H1 (cell line): ENCODE results near the gene MREG.

Experiments
- CEBPB ChIP-seq: IDR thresholded peaks from 2 replicates; pipeline ENCODE4 v1.6.1; 2012; ENCODE audit warnings: low read depth, low read length
- CHD2 ChIP-seq: IDR thresholded peaks from 2 replicates; pipeline ENCODE4 v1.6.1; 2012; ENCODE audit warnings: low read length, improper control_type of control experiment
- EZH2 ChIP-seq: fragments of 200-600 bp; sonication (generic); IDR thresholded peaks from 2 replicates; pipeline ENCODE4 v1.7.1; 2012; ENCODE audit warnings: low read depth, mild to moderate bottlenecking, moderate library complexity, low read length, inconsistent platforms; ENCODE audit not compliant: severe bottlenecking
- JUND ChIP-seq: IDR thresholded peaks from 2 replicates; pipeline ENCODE4 v1.6.1; 2011; ENCODE audit warnings: mild to moderate bottlenecking, improper control_type of control experiment, low read length
- PHF8 ChIP-seq: fragments of 200-600 bp; sonication (generic); conservative IDR thresholded peaks from 2 replicates; pipeline ENCODE4 v1.7.1; 2012; ENCODE audit warnings: low read depth, mild to moderate bottlenecking, inconsistent platforms, low read length, moderate library complexity
- POLR2AphosphoS5 ChIP-seq: IDR thresholded peaks from 2 replicates; pipeline ENCODE4 v1.6.1; 2011; ENCODE audit warnings: low read depth, low read length
- SIRT6 ChIP-seq: IDR thresholded peaks from one replicate; pipeline ENCODE4 v1.7.1; 2012; ENCODE audit warnings: low read length, inconsistent platforms
- SRF ChIP-seq: IDR thresholded peaks from 2 replicates; pipeline ENCODE4 v1.6.1; 2011; ENCODE audit warnings: mild to moderate bottlenecking, low read depth, low read length, moderate library complexity
- SUZ12 ChIP-seq: fragments of 200-600 bp; sonication (generic); IDR thresholded peaks from 2 replicates; pipeline ENCODE4 v1.6.1; 2012; ENCODE audit warnings: mild to moderate bottlenecking, inconsistent platforms, low read length, moderate library complexity, mixed read lengths
- TF ChIP-seq, protein P1 (sequence below), 3 experiments: IDR thresholded peaks; 1 replicate in 2 of 3; 2 replicates in 1 of 3; pipeline versions ENCODE4 v1.5.1 to v1.6.1; 2011; ENCODE audit warnings: low read length in 3 of 3, mild to moderate bottlenecking in 3 of 3, inconsistent platforms in 2 of 3, low read depth in 1 of 3, moderate library complexity in 1 of 3; ENCODE audit not compliant: insufficient read depth in 1 of 3; ENCODE audit errors: control extremely low read depth in 1 of 3
- TF ChIP-seq, protein P2 (sequence below): IDR thresholded peaks from 2 replicates; pipeline ENCODE4 v1.6.1; 2011; ENCODE audit warnings: low read length, improper control_type of control experiment

GRCh38 chr2:215914054-215914776, 99.1 kb downstream of the MREG start:
- TF ChIP-seq, protein P1, sequence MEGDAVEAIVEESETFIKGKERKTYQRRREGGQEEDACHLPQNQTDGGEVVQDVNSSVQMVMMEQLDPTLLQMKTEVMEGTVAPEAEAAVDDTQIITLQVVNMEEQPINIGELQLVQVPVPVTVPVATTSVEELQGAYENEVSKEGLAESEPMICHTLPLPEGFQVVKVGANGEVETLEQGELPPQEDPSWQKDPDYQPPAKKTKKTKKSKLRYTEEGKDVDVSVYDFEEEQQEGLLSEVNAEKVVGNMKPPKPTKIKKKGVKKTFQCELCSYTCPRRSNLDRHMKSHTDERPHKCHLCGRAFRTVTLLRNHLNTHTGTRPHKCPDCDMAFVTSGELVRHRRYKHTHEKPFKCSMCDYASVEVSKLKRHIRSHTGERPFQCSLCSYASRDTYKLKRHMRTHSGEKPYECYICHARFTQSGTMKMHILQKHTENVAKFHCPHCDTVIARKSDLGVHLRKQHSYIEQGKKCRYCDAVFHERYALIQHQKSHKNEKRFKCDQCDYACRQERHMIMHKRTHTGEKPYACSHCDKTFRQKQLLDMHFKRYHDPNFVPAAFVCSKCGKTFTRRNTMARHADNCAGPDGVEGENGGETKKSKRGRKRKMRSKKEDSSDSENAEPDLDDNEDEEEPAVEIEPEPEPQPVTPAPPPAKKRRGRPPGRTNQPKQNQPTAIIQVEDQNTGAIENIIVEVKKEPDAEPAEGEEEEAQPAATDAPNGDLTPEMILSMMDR (IDR thresholded peaks at IDR 0.05; ENCODE audit: control extremely low read depth in 1 of 3, insufficient read depth in 1 of 3, low read depth in 1 of 3, low read length in 3 of 3): no peak
- no peak for TF ChIP-seq SRF
- TF ChIP-seq CHD2: no peak
- TF ChIP-seq, protein P2, sequence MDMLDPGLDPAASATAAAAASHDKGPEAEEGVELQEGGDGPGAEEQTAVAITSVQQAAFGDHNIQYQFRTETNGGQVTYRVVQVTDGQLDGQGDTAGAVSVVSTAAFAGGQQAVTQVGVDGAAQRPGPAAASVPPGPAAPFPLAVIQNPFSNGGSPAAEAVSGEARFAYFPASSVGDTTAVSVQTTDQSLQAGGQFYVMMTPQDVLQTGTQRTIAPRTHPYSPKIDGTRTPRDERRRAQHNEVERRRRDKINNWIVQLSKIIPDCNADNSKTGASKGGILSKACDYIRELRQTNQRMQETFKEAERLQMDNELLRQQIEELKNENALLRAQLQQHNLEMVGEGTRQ: no peak
- TF ChIP-seq POLR2AphosphoS5: no peak
- no peak for TF ChIP-seq SUZ12
- no peak for TF ChIP-seq CEBPB
- no peak for TF ChIP-seq EZH2
- TF ChIP-seq PHF8: no peak
- TF ChIP-seq SIRT6: no peak
- TF ChIP-seq JUND: no peak
